ENCODE results near the gene CTDSP2. TPM values are rescaled to one million over a fixed set of nuclear protein-coding genes. Genes with fewer than 3 reads are reported as not detected.
"Not testable (repeated sequence)": the region's sequence is repeated elsewhere in the genome, so short reads cannot be mapped to it uniquely, and the experiment has no call there.

CTDSP2 gene
- polyA plus RNA-seq, 1 donor from 2014 or later = 44.6 TPM

DNA sequence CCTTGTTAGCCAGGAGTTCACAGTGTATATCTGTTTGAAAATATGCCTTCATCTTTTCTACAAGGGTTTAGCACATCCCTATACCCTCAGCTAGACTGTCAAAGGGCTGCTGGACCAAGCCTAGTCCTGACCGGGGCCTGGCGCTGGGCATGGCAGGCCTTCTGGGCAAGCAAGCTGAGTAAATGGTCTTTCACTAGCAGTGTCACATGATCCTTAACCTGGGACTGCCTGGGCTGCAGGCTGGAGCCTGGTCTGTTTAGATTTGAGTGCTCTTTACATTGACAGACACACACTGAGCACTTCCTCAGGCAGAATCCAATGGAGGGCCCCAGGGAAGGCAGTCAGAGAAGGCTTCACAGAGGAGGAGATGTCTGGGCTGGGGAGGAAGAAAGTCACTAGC lies 21.1 kb downstream of the CTDSP2 start:
- H3K9me3 Mint-ChIP-seq = no peaks in the 10 kb centered on the region
- no peak overlapping the region for H3K4me3 Mint-ChIP-seq
- H3K4me1 Mint-ChIP-seq = peaks cover 0 to 7% (median 2%) of the 10 kb centered on the region in 3 donors
- H3K27ac Mint-ChIP-seq = peak overlapping the region in 2 of 3 donors; percentile 25 to 45
- H3K27me3 Mint-ChIP-seq = no peaks in the 10 kb centered on the region
- peaks cover 3% of the 10 kb centered on the region for H3K36me3 Mint-ChIP-seq

DNA sequence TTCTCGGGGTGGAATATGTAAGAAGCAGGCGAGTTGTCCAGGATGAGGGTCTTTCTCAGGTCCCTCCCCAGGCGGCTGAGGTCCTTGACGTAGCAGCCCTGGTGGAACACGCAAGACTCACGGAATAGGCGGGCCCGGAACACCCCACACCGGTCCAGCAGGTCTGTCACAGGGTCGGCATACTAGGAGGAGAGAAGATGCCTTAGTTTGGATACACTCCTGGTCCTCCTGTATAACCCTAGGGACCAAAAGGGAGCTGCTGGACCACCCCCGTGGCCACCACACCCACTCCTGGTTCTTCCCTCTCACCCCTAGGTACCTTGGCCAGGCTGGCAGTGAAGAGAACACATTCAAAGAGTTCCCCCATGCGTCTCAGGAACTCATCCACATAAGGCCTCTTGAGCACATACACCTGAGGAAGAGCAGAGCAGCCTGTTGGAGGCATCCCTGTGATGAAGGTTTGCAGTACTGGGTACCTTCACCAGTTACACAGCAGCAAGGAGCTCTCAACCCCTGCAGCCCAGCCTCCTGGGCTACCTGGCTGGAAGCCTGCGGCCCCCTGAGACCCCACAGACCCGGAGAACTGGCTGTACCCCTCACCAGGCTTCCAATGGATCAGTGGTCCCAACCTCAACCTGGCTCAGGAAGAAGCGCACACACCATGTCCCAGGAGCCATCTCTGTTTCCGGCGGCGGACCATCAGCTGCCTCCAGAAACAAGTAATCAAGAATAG lies 22.5 kb downstream of the CTDSP2 start:
- no peak overlapping the region for H3K4me3 Mint-ChIP-seq
- peaks cover 3% of the 10 kb centered on the region for H3K36me3 Mint-ChIP-seq
- peaks cover 0 to 2% (median 0%) of the 10 kb centered on the region in 3 donors for H3K4me1 Mint-ChIP-seq
- H3K9me3 Mint-ChIP-seq = no peaks in the 10 kb centered on the region
- no peaks in the 10 kb centered on the region for H3K27me3 Mint-ChIP-seq
- H3K27ac Mint-ChIP-seq = no peak overlapping the region

DNA sequence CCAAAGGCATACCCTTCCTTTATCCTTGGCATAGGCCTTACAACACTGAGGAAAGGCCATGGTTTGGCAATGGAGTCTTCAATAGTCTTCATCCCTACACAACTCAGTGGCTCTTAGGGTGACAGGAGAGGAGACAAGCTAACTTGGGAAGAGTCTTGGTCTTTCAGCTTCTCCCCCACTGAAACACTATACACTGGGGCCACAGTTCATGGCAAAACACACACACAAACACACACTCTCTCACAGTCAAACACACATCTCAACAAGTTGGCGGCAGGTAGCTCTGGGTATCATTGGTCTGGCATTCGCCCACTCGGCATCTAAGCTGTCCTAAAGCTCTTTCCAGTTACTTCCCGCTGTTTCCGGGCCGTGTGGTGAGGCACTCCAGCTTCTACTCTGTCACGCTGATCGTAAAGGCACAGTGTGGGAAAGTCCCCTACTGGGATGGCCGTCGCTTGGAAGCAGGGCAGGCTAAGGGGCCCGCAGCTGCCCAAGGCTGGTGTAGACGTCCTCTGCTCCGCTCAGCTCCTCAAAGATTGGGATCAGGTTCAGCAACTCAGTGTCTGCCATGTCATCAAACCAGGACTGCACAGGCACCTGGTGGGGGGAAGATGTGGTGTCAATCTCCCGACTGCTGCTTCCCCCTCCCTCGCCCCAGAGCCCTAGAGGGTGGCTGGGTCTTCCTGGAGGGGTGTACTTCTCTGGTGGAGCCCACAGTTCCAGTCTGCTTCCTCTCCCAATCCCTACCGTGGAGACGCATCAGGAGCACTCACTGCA lies 23.2 kb downstream of the CTDSP2 start:
- no peak overlapping the region for H3K4me3 Mint-ChIP-seq
- H3K27ac Mint-ChIP-seq = no peak overlapping the region
- H3K27me3 Mint-ChIP-seq = no peaks in the 10 kb centered on the region
- no peaks in the 10 kb centered on the region for H3K4me1 Mint-ChIP-seq
- H3K36me3 Mint-ChIP-seq = peaks cover 3% of the 10 kb centered on the region
- H3K9me3 Mint-ChIP-seq = no peaks in the 10 kb centered on the region

DNA sequence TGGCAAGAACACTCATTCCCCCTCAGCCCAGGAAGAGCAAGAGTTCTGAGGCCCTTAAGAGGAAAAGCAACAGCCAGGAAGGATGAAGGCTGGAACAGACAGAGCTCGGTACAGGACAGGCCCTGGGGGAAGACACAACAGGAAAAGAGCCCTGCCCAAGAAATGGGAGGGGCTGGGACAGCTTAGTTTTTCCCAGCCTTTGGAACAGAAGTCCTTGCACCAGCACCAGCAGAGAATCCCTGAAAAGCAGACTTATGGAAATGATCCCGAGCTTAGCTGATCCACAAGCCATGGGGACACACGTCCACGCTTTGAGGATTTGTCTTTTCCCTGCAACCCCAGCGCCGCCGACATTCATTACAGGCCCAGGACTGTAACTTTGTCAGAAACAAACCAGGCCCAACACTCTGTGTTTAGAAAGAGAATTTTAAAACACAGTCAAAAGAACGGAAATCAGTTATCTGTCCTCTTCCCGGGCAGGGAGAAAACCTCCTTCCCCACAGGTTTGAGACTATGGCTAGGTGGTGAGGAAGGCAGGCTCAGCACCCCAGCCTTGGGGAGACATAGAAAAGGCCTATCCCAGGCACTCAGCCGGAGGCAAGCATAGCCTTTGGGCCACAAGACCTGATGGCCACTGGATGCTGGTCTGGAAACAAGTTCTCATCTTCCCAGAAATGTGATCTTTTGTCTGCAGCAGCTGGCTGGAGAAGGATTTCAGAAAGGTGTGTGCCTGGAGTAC lies 24.0 kb downstream of the CTDSP2 start:
- Mint-ChIP-seq H3K4me1 (no peaks in the 10 kb centered on the region), H3K27me3 (no peaks in the 10 kb centered on the region), H3K4me3 (peak overlapping the region in 1 of 4 donors; percentile 70), H3K9me3 (no peaks in the 10 kb centered on the region), H3K27ac (peak overlapping the region in 1 of 3 donors; percentile 28), H3K36me3 (peaks cover 3% of the 10 kb centered on the region)

DNA sequence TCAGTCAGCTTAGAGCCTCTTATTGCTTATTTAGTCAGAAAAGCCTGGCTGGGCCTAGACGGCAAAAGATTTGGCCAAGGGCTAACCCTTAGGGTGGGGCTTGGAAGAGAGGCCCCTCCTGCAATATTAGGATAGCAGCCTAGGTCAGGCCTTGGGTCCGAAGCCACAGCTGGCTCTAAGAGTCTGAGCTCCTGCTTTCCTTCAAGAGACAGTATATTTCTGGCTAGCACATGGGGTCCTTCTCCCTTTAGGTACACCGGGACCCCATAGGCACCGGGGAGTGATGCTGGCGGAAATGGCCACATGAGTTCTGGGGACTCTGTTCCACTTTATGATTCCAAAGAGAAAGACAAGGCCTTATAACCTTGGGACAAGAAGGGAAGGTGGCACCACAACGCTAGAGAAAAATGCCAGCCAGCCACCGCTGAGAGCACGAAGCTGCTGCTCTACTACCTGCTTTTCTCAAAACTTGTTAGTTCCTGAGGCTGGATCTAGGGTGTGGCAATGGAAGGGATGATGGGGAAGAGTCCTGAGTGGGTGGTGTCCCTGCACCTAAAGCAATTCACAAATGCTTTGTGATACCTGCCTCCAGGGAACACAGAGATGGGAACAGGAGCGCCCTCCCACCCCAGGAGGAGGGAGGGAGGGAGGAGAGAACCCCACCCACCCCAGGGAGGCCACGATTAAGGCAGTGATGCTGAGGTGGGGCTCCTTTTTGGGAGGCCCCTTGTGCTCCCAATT lies 24.9 kb downstream of the CTDSP2 start:
- no peaks in the 10 kb centered on the region for H3K9me3 Mint-ChIP-seq
- H3K27me3 Mint-ChIP-seq = no peaks in the 10 kb centered on the region
- H3K4me3 Mint-ChIP-seq = no peak overlapping the region
- H3K36me3 Mint-ChIP-seq = peaks cover 3% of the 10 kb centered on the region
- no peaks in the 10 kb centered on the region for H3K4me1 Mint-ChIP-seq
- no peak overlapping the region for H3K27ac Mint-ChIP-seq

DNA sequence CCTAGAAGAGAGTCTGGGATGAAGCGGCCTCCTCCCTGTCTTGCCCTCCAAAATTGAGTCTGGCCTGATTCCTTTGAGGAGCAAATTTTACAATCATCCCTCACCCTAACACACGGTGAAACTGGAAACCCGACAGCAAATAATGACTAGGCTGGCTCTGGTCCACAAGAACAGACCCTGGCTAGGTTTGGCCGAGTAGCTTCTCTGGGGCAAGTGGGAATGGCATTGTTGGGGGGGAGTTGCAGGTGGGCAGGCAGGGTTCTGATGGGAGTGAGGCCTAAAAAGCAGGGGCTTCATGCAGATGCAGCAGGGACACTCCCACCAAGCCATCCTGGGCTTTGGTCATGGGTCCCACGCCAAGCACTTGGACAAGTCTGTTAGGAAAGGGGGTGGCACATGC lies 25.5 kb downstream of the CTDSP2 start:
- H3K4me3 Mint-ChIP-seq = not testable (repeated sequence)

DNA sequence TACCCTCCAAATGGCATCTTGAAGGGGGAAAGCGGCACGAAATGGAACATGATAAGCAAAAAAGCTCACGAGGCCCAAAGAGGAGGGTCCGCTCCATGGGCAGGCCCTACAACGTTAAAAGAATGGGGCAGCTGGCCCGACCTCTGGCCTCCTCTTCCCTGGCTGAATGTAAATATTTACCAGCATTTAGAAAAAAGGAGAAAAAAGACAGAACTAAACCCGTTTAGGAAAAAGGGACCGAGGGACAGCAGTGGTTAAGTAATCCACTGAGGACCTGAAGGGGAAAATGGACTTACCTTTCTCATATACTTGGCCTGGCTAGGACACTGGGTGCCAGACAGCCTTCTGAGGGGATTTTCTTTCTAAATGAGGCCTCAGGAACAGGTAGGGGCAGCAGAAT lies 26.4 kb downstream of the CTDSP2 start:
- H3K4me3 Mint-ChIP-seq, H3K36me3 Mint-ChIP-seq, H3K27me3 Mint-ChIP-seq, H3K27ac Mint-ChIP-seq, H3K4me1 Mint-ChIP-seq, H3K9me3 Mint-ChIP-seq: not testable (repeated sequence)

More for the DNA sequence above, 25.5 kb downstream of the CTDSP2 start:
- H3K4me1 Mint-ChIP-seq, H3K36me3 Mint-ChIP-seq, H3K27me3 Mint-ChIP-seq, H3K27ac Mint-ChIP-seq, H3K9me3 Mint-ChIP-seq: not testable (repeated sequence)

DNA sequence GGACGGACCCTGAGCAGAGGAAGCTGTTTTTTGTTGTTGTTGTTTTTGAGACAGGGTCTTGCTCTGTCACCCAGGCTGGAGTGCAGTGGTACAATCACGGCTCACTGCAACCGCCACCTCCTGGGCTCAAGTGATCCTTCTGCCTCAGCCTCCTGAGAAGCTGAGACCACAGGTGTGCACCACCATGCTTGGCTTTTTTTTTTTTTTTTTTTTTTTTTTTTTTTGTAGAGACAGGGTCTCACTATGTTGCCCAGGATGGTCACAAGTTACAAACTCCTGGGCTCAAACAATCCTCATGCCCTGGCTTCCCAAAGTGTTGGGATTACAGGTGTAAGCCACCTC lies 28.6 kb downstream of the CTDSP2 start:
- H3K27ac Mint-ChIP-seq, H3K27me3 Mint-ChIP-seq, H3K36me3 Mint-ChIP-seq, H3K4me1 Mint-ChIP-seq, H3K9me3 Mint-ChIP-seq, H3K4me3 Mint-ChIP-seq: not testable (repeated sequence)

DNA sequence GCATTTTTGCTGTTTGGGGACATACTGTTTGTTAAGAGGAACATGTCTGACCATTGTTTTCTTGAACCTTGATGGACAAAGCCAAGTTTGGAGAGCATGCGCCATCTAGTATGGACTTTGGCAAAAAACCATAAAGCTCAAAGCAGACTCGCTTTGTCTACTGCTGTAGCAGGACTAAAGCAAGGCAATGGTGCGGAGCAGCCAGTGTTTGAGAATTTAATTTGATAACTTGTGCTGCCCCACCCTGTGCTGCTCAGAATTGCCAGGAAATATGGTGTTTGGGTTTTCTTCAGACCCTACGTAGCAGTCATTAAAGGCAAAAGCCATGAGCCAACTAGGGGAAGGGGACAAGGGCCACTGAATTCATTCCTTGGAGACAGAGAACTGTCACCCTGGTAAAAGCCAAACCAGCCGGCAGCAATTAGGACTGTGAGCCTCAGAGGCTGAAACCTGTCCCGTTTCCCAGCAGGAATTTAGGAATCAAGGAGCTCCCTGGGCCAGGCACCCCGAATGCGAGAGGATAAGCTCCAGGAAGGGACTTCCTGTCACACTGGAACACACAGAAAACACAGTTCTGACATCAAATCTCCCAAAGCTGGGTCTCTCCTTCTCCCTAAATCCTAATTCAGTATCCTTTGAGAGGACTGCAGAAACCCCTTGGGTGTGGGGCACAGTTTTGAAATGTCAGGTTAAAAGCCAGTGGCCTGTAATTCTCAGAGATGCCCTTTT lies 29.1 kb downstream of the CTDSP2 start:
- Mint-ChIP-seq H3K36me3 (no peaks in the 10 kb centered on the region), H3K27me3 (no peaks in the 10 kb centered on the region), H3K4me1 (no peaks in the 10 kb centered on the region), H3K9me3 (no peaks in the 10 kb centered on the region), H3K4me3 (no peak overlapping the region), H3K27ac (no peak overlapping the region)

DNA sequence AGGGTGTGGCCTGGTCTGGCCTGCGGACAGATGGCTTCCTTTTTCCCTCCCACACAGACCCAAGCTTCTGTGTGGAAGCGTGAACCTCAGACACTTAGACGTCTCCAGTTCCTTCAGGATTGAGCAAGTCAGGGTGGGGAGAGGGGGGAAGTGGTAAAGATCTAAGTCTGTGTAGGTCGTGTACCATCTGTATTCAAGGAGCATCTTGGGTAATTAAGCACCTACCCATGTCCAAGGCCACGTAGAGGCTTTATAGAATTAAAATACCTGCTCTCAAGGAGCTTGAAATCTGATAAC lies 29.7 kb downstream of the CTDSP2 start:
- H3K4me1 Mint-ChIP-seq = no peaks in the 10 kb centered on the region
- H3K36me3 Mint-ChIP-seq = no peaks in the 10 kb centered on the region
- no peaks in the 10 kb centered on the region for H3K9me3 Mint-ChIP-seq
- H3K27me3 Mint-ChIP-seq = no peaks in the 10 kb centered on the region
- no peak overlapping the region for H3K27ac Mint-ChIP-seq
- H3K4me3 Mint-ChIP-seq = no peak overlapping the region

DNA sequence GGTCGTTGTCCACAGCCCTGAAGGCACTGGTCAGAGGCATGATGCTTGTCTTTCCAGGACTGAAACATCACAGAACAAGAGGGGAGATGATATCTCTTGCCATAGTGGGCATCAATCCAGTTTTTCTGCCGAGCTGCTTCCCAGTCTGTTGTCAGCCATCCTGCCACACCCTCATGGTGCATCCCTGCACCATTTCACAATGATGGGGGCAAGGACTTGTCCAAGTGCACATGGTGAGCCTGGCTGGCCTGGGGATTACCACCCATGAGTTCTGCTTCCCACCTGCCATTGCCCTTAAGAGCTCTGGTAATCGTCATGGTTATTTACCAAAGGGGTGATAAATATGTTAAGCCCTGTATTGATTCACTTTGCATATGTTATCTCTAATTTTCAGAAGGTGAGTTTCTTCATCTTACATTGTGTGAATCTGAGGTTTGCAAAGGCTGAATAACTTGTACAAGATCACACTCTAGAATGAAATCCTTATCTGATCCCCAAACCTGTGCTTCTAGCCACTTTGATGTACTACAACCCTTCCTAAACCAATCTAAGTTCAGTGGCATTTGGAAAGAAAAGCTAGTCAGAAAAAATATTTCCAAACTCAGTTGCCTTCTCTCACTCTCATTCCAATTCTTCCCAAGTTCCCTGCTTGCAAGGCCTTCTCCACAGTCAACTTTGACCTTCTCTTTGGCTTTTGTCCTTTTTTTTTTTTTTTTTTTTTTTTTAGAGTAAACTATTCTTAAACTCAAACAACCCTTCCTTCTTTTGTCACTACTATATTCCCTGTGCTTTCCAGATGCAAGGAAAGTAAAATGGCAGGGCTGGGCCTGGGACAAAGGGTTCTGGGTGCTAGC lies 30.3 kb downstream of the CTDSP2 start:
- Mint-ChIP-seq H3K27me3 (no peaks in the 10 kb centered on the region), H3K27ac (no peak overlapping the region), H3K4me3 (no peak overlapping the region), H3K9me3 (no peaks in the 10 kb centered on the region), H3K4me1 (no peaks in the 10 kb centered on the region), H3K36me3 (peaks cover 2% of the 10 kb centered on the region)

DNA sequence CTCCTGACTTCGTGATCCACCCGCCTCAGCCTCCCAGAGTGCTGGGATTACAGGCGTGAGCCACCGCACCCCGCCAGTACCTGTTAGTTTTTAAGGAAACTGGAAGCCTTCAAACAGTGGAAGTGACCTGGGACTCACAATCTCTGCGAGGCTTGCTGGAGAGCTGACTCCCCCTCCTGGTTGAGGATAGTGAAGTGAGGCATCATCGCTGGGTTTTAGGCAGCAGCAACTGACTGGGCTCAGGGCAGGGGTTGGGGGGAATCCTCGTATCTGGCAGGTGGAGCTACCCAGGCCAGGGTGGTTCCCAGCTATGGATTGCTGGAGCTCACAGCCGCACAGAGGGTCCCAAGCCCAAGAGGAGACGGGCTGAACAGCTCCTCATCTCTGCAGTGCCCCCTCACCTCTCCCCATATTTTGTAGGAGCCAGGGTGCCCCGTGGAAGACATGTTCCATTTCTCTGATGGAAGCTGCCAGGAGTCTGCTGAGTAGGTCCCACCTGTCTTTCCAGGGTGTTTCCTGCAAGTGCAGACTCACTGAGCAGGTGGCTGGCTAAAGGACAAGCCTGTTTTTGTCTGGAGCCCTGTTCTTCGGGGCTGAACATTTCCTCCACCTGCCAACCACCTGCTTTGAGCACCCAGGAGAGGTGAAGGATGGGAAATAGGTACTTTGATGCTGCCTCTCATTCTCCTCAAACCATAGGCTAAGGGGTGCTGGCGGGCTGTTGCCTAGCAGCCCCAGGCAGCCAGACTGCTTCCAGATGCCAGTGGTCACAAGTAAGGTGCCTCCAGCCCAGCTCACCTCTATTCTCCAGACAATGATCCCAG lies 31.1 kb downstream of the CTDSP2 start:
- H3K9me3 Mint-ChIP-seq = no peaks in the 10 kb centered on the region
- no peak overlapping the region for H3K4me3 Mint-ChIP-seq
- H3K36me3 Mint-ChIP-seq = peaks cover 2% of the 10 kb centered on the region
- no peaks in the 10 kb centered on the region for H3K4me1 Mint-ChIP-seq
- H3K27ac Mint-ChIP-seq = no peak overlapping the region
- no peaks in the 10 kb centered on the region for H3K27me3 Mint-ChIP-seq

DNA sequence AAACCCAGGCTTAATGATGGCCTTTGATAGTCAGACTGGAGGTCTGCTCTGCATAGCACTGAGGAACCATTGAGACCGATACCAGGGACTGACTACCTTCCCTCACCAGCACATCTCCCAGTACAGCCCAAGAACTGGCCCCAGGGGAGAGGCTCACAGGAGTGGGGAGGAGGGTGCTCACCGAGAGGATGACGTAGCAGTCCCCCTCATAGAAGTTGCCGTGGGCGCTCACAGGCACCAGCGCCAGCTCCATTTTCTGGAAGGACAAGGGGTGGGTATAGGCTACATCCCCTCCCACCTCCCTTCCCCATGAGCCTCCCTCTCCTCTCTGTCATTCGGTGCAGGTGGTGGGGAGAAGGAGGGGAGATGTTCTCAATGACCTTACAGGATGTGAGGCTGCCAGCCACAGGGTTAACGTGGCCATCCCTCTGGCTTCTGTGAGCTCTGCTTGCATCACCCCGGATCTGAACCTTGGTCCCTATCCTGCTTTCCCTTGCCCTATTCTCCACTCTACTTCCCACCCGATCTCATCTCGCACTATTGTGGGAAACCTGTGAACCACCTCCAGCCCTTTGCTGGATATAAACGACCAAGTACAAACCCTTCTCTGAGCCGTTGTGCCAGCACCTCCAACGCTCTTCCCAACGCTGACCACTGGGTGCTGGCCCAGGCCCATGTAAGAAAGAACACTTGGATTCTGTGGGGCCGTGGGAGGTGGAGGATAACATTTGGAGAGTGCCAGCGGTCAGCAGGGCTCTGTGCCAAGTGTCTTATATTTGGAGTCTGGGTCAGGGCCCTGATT lies 32.4 kb downstream of the CTDSP2 start:
- H3K4me1 Mint-ChIP-seq = no peaks in the 10 kb centered on the region
- H3K27me3 Mint-ChIP-seq = no peaks in the 10 kb centered on the region
- H3K4me3 Mint-ChIP-seq = no peak overlapping the region
- H3K36me3 Mint-ChIP-seq = peaks cover 2% of the 10 kb centered on the region
- no peaks in the 10 kb centered on the region for H3K9me3 Mint-ChIP-seq
- H3K27ac Mint-ChIP-seq = no peak overlapping the region

Data from IgD-negative memory B cell (primary cell).